Measurements from ENCODE around the gene DPEP1.
"Not testable (repeated sequence)": the region's sequence is repeated elsewhere in the genome, so short reads cannot be mapped to it uniquely, and the experiment has no call there.

The DPEP1 gene

DNA sequence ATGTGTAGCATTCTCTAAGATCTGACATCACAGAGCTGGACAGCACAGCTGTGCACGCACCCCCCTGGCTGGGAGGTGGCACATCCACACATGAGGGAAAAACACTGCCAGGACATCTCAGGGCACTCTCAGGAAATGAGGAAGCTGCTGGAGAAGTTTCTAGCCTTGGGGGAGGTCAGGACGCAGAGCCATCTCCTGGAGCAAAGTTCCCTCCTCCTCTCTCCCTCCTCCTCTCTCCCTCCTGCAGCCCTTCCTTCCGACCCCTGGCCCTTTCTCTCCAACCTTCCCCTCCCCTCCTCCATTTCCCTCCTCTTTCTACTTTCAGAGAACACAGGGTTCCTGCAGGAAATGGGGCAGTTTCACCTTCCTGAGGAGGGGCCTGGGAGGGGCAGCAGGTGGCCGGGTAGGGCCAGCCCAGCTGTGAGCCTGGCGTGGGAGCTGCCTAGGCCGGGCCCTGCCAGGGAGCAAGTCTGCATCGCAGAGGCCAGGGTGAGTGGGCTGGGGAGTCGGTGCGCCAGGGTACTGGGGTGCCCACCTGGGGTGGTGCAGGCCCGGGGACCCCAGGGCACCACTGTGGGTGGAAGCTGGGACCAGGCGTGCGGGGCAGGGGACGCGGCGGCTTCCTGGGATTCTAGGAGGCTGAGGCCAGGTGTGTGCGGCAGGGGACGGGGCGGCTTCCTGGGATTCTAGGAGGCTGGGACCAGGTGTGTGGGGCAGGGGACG lies at the start of gene DPEP1:
TSS of gene DPEP1 (plus strand) at position 412 of the 723 bp plus-strand sequence. CDS start 16,769 bp downstream, outside the sequence.
- DNase-seq: no peak

DNA sequence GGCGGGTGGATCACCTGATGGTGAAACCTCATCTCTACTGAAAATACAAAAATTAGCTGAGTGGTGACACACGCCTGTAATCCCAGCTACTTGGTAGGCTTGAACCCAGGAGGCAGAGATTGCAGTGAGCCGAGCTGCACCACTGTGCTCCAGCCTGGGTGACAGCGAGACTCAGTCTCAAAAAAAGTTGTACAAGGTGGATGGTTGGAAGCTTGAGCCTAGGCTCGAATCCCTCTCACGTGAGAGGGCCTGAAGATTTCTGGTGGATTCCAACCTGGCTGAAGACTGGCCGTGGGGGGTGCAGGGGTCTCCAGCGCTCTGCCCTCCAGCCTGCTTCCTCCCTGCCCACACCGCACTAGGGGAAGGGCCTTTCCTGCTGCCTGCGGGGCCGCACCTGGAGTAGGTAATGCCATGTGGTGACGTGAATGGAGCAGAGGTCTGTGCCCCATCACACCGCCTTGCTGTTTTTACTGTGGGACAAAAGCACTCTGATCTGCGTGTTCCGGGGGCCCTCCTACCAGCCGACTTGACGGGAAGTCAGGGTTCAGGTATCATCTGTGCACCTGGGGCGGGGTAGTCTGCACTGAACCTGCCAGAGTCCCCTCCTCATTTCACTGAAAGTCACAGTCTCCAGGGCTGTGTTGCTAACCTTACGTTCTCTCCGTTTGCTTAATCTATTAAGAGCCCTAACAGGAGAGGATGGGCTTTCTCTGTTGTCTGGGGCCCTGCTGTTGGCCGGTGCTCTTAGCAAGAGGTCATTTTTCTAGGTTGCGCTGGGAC lies 48.8 kb upstream of the DPEP1 start:
- peak; percentile 37 for DNase-seq

DNA sequence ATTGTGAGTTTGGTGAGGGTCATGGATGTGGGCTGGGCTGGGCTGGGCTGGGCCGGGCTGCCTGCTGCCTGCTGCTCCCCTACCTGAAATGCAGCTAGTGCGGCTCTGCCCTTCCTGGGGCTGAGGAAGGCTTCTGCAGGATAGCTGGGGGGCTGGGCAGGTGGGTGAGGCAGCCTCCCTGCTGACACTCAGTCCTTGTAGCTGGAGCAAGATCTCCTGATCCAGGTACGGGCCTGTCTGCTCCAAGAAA lies 48.3 kb upstream of the DPEP1 start:
- no peak for DNase-seq

DNA sequence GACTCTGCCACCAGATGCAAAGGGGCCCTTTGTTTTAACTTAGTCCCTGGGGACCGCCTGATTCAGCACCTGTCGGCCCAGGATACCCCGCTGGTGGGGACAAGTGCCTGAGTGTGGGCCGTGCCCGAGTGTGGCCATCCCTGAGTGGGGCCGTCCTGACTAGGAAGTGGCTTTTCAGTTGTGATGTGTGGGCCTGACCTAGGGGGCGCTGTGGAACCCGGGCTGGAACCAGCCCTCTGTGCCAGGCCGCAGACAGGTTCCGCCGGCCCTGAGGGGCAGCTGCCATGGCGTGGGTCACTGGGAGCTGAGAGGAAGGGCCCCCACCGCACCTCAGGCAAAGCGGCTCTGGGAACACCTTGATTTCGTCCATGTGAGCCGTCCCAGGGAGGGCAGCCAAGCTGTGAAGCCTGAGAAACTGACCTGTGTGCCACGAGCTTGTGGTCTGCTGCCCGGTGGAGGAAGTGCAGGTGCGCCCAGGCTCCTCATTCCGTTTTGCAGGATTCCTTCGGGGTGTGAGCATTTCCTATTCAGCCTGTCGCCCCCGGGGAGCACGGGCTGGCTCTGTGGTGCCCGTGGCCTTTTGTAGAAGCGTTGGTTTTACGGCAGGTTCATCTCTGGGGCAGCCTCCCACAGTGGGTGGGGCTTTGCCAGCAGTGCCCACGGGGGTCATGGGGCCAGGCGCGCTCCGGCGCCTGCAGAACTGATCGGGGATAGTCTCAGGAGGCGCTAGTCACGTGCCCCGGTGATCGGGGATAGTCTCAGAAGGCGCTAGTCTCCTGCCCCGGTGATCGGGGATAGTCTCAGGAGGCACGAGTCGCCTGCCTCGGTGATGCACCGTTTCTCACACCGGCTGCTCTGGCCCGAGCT lies 47.7 kb upstream of the DPEP1 start:
- DNase-seq: peak; percentile 71

DNA sequence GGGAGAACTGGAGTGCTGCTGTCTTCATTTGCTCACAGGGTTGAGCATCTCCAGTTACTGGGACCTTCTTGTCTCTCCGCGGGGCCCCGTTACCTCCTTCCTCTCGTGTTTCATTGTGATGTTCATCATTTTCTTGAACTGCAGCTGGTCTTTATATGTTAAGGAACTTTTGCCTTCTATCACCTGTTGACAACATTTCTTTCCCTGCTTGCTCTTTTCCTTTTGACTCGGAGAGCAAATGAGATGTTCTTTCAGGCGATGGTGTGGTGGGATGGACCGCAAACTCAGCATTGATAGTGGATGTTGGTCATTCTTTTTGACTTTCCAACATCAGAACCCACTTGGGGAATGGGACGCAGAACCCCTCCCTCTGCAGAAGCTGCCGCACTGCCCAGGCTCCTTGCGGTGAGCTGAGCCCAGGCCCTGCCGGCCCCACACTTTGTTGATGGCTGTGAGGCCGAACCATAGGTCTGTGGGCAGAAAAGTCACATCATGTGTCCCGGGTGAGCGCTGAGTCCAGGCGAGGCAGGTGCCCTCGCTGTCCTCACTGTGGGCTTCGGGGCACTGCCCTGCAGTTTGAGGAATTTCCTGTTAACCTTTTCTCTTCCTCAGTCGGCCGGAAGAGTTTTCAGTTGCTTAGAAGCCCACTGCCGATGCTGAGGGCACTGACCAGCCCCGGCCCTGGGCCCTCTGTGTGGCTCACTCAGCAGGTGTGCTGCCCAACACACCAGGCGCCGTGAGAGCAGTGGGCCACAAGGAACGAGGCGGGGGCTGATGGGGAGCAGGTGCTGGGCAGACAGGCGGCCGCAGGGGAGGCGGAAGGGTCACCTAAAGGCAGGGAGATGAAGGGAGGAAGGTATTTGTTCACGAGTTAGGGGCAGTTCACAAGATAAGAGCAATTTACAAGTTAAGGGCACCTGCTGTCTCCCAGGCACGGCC lies 45.5 kb upstream of the DPEP1 start:
- no peak for DNase-seq

DNA sequence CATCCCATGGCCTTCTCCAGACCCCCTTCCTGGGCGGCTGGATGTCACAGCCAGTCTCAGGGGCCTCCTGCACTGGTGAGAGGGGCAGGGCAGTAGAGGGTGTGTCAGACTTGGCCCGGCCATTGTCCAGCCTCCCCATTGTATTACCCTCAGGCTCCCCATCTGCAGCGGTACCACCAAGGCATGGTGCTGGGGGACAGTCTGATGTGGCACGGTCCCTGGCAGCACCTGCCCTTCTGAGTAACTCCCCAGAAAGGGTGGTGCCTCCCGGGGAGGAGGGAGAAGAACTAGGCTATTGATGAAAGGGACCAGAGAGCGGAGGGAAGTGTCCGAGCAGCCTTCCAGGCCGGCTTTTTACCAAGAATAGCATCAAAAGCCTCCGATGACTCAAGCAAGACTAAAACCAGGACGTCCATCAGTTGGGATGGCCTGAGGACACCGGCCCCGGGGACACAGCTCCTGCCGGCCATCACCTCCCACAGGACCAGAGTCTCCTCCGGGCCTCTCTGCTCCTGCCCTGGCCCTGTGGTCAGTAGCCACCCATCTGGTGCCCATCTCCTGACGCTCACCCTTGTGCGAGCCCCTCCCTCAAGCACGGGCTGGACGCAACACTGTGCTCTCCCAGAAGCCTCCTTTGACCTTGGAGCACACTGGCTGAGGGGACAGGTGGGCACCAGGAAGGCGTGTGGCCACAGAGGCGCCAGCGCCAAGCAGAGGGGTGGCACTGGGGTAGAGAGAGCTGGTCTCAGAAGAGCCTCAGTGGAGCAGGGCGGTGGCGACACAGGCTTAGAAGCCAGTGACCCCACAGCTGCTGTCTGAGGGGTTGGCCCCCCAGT lies 43.7 kb upstream of the DPEP1 start:
- DNase-seq: no peak

DNA sequence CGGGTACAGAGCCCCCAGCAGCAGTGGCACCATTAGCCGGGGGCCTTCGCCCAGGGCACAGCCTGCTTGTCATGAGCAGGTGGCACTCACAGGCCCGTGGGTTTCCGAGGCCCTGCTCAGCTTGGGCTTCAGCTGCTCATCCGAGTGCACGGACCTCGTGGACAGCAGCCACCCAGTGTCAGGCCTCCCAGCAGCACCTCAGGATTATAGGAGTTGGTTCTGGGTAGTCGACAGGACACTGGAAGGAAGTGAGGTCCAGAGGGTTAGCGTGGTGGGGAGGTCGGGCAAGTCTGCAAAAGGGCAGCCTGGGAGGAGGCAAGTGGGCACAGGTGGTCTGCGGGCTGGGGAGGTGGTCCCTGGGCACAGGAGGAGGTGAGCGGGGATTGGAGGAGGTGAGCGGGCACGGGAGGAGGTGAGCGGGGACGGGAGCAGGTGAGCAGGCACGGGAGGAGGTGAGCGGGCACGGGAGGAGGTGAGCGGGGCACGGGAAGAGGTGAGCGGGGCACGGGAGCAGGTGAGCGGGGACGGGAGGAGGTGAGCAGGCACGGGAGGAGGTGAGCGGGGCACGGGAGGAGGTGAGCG lies 43.0 kb upstream of the DPEP1 start:
- DNase-seq: no peak

DNA sequence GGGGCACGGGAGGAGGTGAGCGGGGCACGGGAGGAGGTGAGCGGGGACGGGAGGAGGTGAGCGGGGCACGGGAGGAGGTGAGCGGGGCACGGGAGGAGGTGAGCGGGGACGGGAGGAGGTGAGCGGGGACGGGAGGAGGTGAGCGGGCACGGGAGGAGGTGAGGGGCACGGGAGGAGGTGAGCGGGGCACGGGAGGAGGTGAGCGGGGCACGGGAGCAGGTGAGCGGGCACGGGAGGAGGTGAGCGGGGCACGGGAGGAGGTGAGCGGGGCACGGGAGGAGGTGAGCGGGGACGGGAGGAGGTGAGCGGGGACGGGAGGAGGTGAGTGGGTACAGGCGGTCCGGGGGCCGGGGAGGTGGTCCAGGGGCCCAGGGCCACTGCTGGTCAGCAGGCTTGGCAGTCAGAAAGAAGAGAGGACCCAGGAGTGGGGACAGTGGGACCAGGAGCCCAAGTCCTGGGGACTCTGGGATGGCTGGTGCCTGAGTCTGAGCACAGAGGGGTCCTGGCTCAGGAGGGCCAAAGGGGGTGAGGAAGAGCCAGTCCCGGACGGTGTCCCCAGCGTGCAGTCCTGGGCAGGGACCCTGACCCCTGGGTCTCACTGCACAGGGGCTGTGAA lies 42.4 kb upstream of the DPEP1 start:
- DNase-seq: not testable (repeated sequence)

DNA sequence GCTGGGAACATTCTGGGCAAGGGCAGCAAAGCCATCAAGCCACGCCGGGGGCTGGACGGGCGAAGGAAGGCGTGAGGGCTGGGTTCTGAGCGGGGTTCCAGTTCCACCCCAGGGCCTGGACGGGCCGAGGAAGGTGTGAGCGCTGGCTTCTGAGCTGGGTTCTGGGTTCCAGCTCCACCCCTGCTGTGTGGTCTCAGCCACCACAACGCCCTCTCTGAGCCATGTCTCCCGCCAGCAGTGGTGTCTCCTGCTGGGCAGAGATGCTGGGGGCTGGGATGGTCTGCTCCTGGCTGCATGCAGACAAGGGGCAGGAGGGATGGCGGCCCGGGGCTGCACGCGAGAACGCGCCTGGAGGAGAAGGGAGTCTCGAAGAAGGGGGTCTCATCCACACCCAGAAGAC lies 41.8 kb upstream of the DPEP1 start:
- no peak for DNase-seq

DNA sequence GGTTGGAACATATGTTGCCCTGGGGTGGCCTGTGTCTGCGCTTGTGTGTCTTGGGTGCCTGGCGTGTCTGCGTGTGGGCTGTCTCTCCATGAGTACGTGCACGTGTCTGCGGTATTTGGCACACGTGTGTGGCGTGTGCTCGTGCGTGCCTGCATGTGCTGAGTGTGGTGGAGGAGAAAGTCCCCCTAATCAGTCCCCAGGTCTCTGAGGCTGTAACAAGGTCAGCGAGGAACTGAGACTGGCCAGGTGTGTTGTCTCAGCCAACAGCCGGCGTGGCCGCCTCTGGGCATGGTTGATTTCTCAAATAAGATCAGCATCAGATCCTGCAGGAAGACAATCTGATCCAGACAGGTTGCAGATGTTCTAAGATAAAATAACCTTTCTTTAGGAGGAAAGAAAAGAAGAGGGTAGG lies 41.4 kb upstream of the DPEP1 start:
- DNase-seq: no peak

DNA sequence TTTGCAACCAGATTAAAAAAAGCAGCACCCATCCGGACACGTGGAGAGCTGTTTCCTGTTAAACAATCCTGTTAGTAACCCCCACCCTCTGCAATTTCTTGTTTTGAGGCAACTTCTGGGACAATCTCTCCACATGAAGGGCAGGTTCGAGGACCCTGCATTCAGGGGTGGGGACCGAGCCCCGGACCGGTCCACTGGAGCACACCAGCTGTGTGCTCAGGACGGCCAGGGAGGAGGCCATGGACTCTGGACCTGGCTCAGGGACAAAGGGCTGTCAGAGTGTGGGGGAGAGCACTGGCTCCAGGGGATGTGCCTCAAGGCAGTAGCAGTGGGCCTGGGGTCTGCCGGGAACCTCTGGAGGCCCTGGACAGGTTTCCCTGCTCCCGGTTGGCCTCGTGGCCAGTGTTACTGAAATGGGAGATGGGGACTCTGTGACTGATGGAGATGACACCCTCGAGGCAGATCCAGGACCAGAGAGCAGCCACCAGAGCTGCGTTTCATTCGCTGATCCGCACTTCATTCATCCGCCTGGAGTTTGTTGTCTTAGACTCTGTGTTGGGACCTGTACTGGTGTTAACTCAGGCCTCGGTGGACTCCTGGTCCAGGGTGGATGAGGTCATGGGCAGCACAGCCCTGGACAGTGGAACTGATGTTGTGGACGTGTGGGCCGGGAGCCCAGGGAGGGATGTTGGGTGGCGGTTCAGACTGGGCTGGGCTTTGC lies 40.8 kb upstream of the DPEP1 start:
- DNase-seq: no peak

DNA sequence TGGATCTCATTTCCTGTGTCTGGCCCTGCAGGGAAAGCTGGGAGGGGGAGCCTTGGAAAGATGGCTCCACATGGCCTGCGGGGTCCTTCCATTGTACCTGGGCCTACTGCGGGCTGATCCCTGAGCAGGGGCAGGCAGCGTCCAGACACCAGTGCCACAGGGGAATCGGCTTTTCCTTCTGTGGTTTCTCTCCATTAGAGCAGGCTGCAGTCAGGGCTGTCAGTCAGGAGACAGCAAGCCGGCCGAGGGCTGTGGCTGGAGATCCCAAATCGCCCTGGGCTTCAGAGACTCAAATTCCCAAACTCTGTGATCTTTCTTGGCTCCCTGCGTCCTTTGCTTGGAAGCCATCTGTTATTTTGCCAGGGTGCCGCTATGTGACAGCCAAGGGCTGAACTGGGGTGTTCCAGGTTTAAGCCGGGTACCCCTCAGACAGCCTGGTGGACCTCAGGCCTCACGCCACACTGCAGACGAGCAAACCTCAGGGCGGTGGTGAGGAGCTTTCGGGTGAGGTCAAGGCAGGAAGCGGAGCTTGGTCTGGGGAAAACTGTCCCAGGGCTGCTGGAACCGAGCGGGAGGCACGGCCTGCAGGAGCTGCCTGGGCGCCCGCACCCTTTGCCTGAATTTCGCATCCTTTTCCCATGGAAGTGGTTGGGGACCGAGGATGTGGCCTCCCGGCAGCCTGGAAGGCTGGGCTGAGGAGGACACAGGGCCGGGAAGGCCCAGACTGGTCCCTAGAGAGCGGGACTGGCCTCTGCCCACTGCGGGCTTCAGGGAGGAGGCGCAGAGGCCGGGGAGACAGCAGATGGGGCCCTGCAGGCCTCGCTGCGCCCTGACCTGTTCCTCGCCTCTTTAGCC lies 39.4 kb upstream of the DPEP1 start:
- no peak for DNase-seq

DNA sequence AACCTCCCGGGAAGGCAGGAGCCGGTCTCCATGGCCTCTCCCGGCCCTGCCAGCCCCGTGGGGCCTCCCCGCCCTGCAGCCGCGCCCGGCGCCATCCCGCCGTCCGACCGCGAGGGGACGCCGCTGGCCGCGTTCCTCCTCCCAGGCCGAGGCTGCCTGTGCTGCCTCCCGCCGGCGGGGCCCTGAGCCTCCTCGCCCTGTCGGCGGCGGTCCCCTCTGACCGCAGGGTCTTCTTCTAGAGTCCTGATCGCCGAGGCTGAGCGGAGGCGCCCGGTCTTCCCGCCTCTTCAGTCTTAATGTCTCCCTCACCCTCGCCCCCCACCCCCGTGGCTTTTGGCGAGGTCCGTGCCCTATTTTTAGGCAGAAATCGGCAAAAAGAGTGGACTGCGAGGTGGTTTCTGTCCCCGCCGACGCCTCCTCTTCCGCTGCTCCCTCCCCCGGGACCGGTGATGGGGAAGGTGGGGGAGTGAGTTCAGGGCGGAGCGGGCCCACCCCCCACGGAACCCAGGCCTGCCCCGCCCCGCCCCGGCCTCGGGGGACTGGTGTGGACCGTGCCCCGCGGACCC lies 38.7 kb upstream of the DPEP1 start:
- DNase-seq: peak; percentile 58

DNA sequence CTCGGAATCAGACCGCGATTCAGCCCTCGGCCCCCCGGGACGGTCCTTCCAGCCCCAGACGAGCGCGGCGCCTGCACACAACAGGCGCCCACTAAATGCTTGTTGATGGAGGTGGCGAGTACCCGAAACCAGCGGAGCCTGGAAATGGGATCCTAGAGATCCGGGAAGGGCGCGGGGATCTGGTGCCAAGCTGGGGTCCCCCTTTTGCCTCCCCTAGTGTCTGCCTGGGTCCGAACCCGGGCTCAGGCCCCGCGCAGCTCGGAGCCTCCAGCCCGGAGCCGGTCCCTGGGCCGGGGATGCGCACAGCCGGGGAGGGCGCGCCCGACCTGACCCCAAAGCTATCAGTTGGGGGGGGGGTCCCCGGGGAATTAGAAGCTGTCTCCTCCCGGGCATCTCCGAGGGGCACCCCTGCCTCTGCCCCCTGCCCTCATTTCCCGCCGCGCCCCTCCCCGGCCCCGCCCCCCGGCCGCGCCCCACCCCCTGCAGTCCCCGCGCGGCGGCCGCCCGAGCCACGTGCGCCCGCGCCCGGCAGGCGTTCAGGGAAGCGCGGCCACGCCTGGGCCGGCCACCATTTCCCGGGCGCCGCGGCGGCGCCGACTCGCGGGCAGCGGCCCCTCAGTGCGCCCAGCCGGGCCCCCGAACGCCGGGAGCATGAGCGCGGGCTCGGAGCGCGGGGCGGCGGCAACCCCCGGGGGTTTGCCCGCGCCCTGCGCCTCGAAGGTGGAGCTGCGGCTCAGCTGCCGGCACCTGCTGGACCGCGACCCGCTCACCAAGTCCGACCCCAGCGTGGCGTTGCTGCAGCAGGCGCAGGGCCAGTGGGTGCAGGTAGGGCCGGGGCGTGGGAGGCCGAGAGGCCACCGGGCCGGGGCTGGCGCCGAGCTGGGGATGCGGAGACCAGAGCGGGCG lies 37.9 kb upstream of the DPEP1 start, which contains the start of gene CPNE7:
TSS of gene CPNE7 (plus strand) at position 512 of the 906 bp plus-strand sequence. CDS start at position 652, 140 bp downstream.
- no peak for DNase-seq

DNA sequence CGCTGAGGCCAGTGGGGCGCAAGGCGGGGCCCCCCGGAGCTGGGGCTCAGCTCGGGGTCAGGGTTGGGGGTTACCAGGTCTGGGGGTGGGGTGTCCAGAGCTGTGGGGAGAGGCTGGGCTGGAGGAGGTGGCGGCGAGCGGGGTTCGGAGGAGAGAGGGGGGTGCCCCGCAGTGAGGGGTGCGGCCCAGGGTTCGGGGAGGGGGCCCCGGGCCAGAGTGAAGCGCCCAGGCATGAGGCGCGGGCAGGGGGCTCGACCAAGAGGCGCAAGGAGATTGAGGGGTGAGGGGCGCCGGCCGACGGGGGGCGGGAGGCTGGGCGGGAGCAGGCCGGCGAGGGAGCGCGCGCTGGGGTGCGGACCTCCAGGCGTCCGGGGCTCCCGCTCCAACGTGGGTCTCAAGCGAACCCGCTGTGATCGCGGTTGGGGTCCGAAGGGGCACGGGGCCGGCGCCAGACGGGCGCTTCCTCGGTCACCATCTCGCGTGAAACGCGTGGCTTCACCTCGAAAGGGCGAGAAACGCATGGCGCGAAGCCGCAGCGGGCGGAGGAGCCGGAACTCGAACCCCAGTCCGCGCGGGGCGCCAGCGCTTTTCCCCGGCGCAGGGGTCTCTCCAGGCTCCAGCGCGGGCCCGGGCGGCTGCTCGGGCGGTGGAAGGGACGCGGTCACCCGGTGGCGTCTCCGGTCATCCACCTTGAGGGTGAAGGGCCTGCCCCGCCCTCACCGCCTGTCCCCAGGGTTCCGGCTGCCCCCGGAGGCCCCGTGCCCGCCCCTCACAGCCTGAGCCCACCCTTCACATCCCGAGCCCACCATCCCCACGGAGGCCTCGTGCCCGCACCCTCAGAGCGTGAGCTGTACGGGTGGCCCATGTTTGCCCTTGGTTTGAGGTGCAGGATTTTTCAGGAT lies 37.0 kb upstream of the DPEP1 start:
- no peak for DNase-seq

DNA sequence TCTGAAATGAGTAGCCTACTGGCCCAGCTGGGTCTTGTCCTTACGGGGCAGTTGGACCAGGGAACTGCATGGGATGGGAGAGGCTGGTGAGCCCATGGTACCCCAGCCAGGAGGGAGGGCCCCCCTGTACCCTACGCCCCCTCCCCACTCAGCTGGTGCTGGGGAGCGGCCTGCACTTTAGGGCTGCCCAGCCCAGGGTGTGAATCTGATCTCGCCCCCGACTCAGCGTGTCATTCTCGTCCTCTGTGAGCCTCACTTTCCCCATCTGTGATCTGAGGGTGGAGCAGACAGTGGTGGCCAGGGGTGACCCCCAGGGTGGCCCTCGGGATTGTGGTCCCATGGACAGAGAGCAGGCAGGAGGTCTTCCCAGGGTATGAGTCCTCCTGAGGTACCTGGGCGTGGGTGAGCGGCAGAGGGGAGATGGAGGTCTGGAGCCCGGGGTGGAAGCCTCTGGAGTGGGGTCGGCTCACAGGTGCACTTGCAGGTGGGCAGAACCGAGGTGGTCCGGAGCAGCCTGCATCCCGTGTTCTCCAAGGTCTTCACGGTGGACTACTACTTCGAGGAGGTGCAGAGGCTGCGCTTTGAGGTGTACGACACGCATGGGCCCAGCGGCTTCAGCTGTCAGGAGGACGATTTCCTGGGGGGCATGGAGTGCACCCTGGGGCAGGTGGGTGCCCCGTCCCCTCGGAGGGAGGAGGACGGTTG lies 36.2 kb upstream of the DPEP1 start:
- no peak for DNase-seq
